Neutrophil (primary cell): ENCODE measurements around the gene DDX39B.
"Not testable (repeated sequence)": the region's sequence is repeated elsewhere in the genome, so short reads cannot be mapped to it uniquely, and the experiment has no call there.

ENCODE experiments used
- H3K27ac ChIP-seq: fragments of 200-600 bp; sonication (generic); 2 replicates; pipeline ENCODE4 v1.5.1; 2016; ENCODE audit warnings: mild to moderate bottlenecking, moderate library complexity
- H3K27me3 ChIP-seq: fragments of 200-600 bp; sonication (generic); 2 replicates; pipeline ENCODE4 v1.6.0; 2016; ENCODE audit warnings: mild to moderate bottlenecking
- H3K36me3 ChIP-seq: fragments of 200-600 bp; sonication (generic); 2 replicates; pipeline ENCODE4 v1.5.1; 2017
- H3K4me1 ChIP-seq, 2 experiments: fragments of 200-600 bp in 1 of 2; sonication (generic) in 1 of 2; 1 replicate in 1 of 2; 2 replicates in 1 of 2; pipeline versions ENCODE4 v1.5.1 to v1.6.1; 2013 to 2016; ENCODE audit warnings: low read depth in 1 of 2, low read length in 1 of 2, mild to moderate bottlenecking in 1 of 2, moderate library complexity in 1 of 2; ENCODE audit not compliant: control insufficient read depth in 1 of 2, insufficient read depth in 1 of 2
- H3K4me3 ChIP-seq, 2 experiments: fragments of 200-600 bp in 1 of 2; sonication (generic) in 1 of 2; 1 replicate in 1 of 2; 2 replicates in 1 of 2; pipeline ENCODE4 v1.5.1; 2013 to 2016; ENCODE audit warnings: low read depth in 1 of 2, low read length in 1 of 2, mild to moderate bottlenecking in 1 of 2, moderate library complexity in 1 of 2
- H3K9me3 ChIP-seq: fragments of 200-600 bp; sonication (generic); 2 replicates; pipeline ENCODE4 v1.5.1; 2016
- TF ChIP-seq, protein P1 (sequence below): fragments of 200-600 bp; sonication (generic); IDR thresholded peaks from 2 replicates; pipeline ENCODE4 v1.5.1; 2016; ENCODE audit warnings: antibody characterized with exemption

Gene DDX39B

GRCh38 chr6:31502586-31502985 is 39.2 kb downstream of the DDX39B start:
- Histone ChIP-seq H3K36me3 (peaks cover 22% of the 10 kb centered on the region), H3K27me3 (peaks cover 6% of the 10 kb centered on the region), H3K4me1 (peaks cover 7% of the 10 kb centered on the region in 2 experiments), H3K27ac (no peak overlapping the region), H3K9me3 (no peaks in the 10 kb centered on the region), H3K4me3 (no peak overlapping the region)
- TF ChIP-seq, protein P1, sequence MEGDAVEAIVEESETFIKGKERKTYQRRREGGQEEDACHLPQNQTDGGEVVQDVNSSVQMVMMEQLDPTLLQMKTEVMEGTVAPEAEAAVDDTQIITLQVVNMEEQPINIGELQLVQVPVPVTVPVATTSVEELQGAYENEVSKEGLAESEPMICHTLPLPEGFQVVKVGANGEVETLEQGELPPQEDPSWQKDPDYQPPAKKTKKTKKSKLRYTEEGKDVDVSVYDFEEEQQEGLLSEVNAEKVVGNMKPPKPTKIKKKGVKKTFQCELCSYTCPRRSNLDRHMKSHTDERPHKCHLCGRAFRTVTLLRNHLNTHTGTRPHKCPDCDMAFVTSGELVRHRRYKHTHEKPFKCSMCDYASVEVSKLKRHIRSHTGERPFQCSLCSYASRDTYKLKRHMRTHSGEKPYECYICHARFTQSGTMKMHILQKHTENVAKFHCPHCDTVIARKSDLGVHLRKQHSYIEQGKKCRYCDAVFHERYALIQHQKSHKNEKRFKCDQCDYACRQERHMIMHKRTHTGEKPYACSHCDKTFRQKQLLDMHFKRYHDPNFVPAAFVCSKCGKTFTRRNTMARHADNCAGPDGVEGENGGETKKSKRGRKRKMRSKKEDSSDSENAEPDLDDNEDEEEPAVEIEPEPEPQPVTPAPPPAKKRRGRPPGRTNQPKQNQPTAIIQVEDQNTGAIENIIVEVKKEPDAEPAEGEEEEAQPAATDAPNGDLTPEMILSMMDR: no peak

- not testable (repeated sequence) for H3K36me3 ChIP-seq, H3K27ac ChIP-seq, H3K4me3 ChIP-seq, H3K27me3 ChIP-seq, H3K9me3 ChIP-seq
- peaks cover 33 to 35% of the 10 kb centered on the region in 2 experiments for H3K4me1 ChIP-seq
Observed at GRCh38 chr6:31499648-31500047, 42.2 kb downstream of the DDX39B start.

GRCh38 chr6:31498748-31499147 is 43.1 kb downstream of the DDX39B start:
- no peak overlapping the region for H3K27ac ChIP-seq
- H3K4me3 ChIP-seq: peak overlapping the region in 1 of 2 experiments; percentile 81
- peaks cover 6% of the 10 kb centered on the region for H3K27me3 ChIP-seq
- H3K36me3 ChIP-seq: no peaks in the 10 kb centered on the region
- TF ChIP-seq, protein P1: no peak
- no peaks in the 10 kb centered on the region for H3K9me3 ChIP-seq
- peaks cover 33 to 38% of the 10 kb centered on the region in 2 experiments for H3K4me1 ChIP-seq

- H3K4me1 ChIP-seq: peaks cover 42 to 46% of the 10 kb centered on the region in 2 experiments
Observed at GRCh38 chr6:31497531-31498476, 44.0 kb downstream of the DDX39B start, which contains the start of gene MICB. Gene MICB, plus strand, starts transcription at chr6:31498145. Its CDS starts 49 bp downstream, at chr6:31498194.

DNA sequence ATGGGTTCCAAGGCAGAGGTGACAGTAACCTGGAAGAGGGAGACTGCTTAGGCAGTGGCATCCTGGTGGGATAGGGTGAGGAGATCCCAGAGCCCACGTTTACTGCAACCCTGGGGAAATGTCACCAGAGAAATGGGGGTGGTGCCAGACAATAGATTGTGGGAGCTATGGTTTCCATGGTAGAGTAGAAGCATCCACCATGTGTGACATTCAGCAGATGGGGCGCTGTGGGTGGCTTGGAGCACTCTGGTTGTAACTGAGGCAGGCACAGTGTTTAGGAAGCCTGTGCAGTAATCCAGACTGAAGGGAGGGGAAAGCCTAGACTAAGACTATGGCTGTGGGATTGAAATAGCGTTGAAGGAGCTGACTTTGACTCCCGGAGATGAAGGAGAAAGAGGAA is 45.0 kb downstream of the DDX39B start:
- H3K9me3 ChIP-seq, H3K27me3 ChIP-seq, H3K36me3 ChIP-seq: not testable (repeated sequence)
- Histone ChIP-seq H3K4me1 (peaks cover 52% of the 10 kb centered on the region in 2 experiments), H3K27ac (peak overlapping the region; percentile 88), H3K4me3 (peak overlapping the region; percentile 81 to 89)

More at GRCh38 chr6:31497531-31498476, 44.0 kb downstream of the DDX39B start, which contains the start of gene MICB:
- Histone ChIP-seq H3K27ac (peak within 1 kb of the TSS; percentile 88), H3K9me3 (no peaks in the 10 kb centered on the region), H3K27me3 (peaks cover 6% of the 10 kb centered on the region), H3K36me3 (no peaks in the 10 kb centered on the region), H3K4me3 (peak within 1 kb of the TSS; percentile 81 to 89)
- TF ChIP-seq, protein P1: no peak

DNA sequence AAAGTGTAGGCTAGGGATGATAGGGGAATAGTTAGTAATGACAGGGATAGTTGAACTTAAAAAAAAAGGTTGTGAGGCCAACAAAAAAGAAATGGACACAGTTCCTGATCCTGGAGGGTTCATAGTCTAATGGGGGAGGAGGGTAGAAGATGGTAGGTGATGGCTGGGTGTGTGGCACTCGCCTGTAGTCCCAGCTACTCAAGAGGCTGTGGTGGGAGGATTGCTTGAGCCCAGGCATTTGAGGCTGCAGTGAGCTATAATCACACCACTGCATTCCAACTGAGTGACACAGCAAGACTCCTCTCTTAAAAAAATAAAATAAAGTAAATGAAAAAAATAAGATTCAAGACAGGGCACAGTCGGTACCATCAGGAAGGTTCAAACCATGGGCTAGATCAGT is 46.2 kb downstream of the DDX39B start:
- TF ChIP-seq, protein P1: no peak
- H3K9me3 ChIP-seq: no peaks in the 10 kb centered on the region
- H3K36me3 ChIP-seq: no peaks in the 10 kb centered on the region
- peaks cover 54 to 55% of the 10 kb centered on the region in 2 experiments for H3K4me1 ChIP-seq
- H3K4me3 ChIP-seq: peak overlapping the region; percentile 77 to 89
- peaks cover 6% of the 10 kb centered on the region for H3K27me3 ChIP-seq
- H3K27ac ChIP-seq: peak overlapping the region; percentile 88
